ENCODE results near the gene PCDH19. TPM values are rescaled to one million over a fixed set of nuclear protein-coding genes. Genes with fewer than 3 reads are reported as not detected.

PCDH19 gene
- total RNA-seq, 1 donor from 2014 or later: 0.52 TPM

GRCh38 chrX:100363896-100364295, 46.2 kb downstream of the PCDH19 start:
- no peak for TF ChIP-seq CTCF (conservative IDR thresholded peaks at IDR 0.05; ENCODE audit: low read depth, low read length)
- no peak overlapping the region for H3K4me3 ChIP-seq (ENCODE audit: low read depth, low read length)
- no peak for DNase-seq (ENCODE audit: low read depth)

GRCh38 chrX:100358766-100359165, 51.3 kb downstream of the PCDH19 start:
- H3K4me3 ChIP-seq (ENCODE audit: low read depth, low read length): no peak overlapping the region
- no peak for DNase-seq (ENCODE audit: low read depth)
- TF ChIP-seq CTCF (conservative IDR thresholded peaks at IDR 0.05; ENCODE audit: low read depth, low read length): no peak

- TF ChIP-seq CTCF (conservative IDR thresholded peaks at IDR 0.05; ENCODE audit: low read depth, low read length): no peak
- no peak for DNase-seq (ENCODE audit: low read depth)
- no peak overlapping the region for H3K4me3 ChIP-seq (ENCODE audit: low read depth, low read length)
These were observed 53.6 kb downstream of the PCDH19 start for GRCh38 chrX:100356351-100356896.

GRCh38 chrX:100355680-100356079, 54.4 kb downstream of the PCDH19 start:
- no peak for DNase-seq (ENCODE audit: low read depth)
- H3K4me3 ChIP-seq (ENCODE audit: low read depth, low read length): no peak overlapping the region
- TF ChIP-seq CTCF (conservative IDR thresholded peaks at IDR 0.05; ENCODE audit: low read depth, low read length): no peak

GRCh38 chrX:100353326-100353725, 56.7 kb downstream of the PCDH19 start:
- H3K4me3 ChIP-seq (ENCODE audit: low read depth, low read length): no peak overlapping the region
- DNase-seq (ENCODE audit: low read depth): no peak
- TF ChIP-seq CTCF (conservative IDR thresholded peaks at IDR 0.05; ENCODE audit: low read depth, low read length): no peak

- no peak for DNase-seq (ENCODE audit: low read depth)
- no peak for TF ChIP-seq CTCF (conservative IDR thresholded peaks at IDR 0.05; ENCODE audit: low read depth, low read length)
- no peak overlapping the region for H3K4me3 ChIP-seq (ENCODE audit: low read depth, low read length)
These were observed 59.2 kb downstream of the PCDH19 start for GRCh38 chrX:100350704-100351489.

GRCh38 chrX:100349391-100349790, 60.7 kb downstream of the PCDH19 start:
- TF ChIP-seq CTCF (conservative IDR thresholded peaks at IDR 0.05; ENCODE audit: low read depth, low read length): no peak
- DNase-seq (ENCODE audit: low read depth): no peak
- H3K4me3 ChIP-seq (ENCODE audit: low read depth, low read length): no peak overlapping the region

Measured in epithelial cell of proximal tubule (primary cell).